Left lung (tissue), 10 donors: Measurements from ENCODE around the gene SF3A2. TPM values are rescaled to one million over a fixed set of nuclear protein-coding genes. Genes with fewer than 3 reads are reported as not detected.

ENCODE experiments used
- ATAC-seq: fragments of 200-7000 bp; cut with Tn5 transposase; one replicate; pipeline ENCODE4 v1.9.1; 2020; ENCODE audit warnings: moderate library complexity
- DNase-seq, 4 donors: peaks; one replicate each; pipeline ENCODE4 v3.0.0-alpha.2; 2013 to 2020
- H3K27ac ChIP-seq, 2 donors: fragments of 200-600 bp; sonication (generic) in 1 of 2; one replicate each; pipeline versions ENCODE4 v1.5.0 to v1.8.0; 2020 to 2021
- H3K27me3 ChIP-seq, 2 donors: fragments of 200-600 bp; sonication (generic) in 1 of 2; one replicate each; pipeline versions ENCODE4 v1.5.0 to v1.8.0; 2020 to 2021
- H3K36me3 ChIP-seq, 2 donors: fragments of 200-600 bp; sonication (generic) in 1 of 2; one replicate each; pipeline versions ENCODE4 v1.5.0 to v1.8.0; 2020 to 2021
- H3K4me1 ChIP-seq, 2 donors: fragments of 200-600 bp; one replicate each; pipeline ENCODE4 v1.8.0; 2021
- H3K4me3 ChIP-seq, 2 donors: fragments of 200-600 bp; sonication (generic) in 1 of 2; one replicate each; pipeline versions ENCODE4 v1.5.0 to v1.8.0; 2020 to 2021; ENCODE audit warnings: mild to moderate bottlenecking in 1 of 2
- H3K9me3 ChIP-seq, 2 donors: fragments of 200-600 bp; sonication (generic) in 1 of 2; one replicate each; pipeline versions ENCODE4 v1.5.0 to v1.8.0; 2020 to 2021
- CTCF ChIP-seq, 2 donors: fragments of 200-600 bp; sonication (generic) in 1 of 2; IDR thresholded peaks; one replicate each; pipeline versions ENCODE4 v1.5.0 to v1.8.0; 2021; ENCODE audit warnings: antibody characterized with exemption in 2 of 2
- intact Hi-C, 2 donors: fragments of 100-400 bp; cut with DNase I; formaldehyde crosslinking; loops; one replicate each; pipeline versions ENCODE4 v1.11.2 to v1.14.2; 2022
- polyA plus RNA-seq, 6 donors: library from polyadenylated mRNA; unstranded; fragments of 120-200 nt; gene quantifications; one replicate each; pipeline ENCODE4 v1.2.1, GENCODE V29; 2013; ENCODE audit not compliant: insufficient read length in 6 of 6
- total RNA-seq, 2 donors: library from RNA; stranded (reverse); fragmentation: NEBNext Ultra II Directional; extraction: Animal tissue kit (Norgen Biotek cat#: 25700); gene quantifications; one replicate each; pipeline ENCODE4 v1.2.1, GENCODE V29; 2021
- donor health status: DM: no; HTN: yes; CAD: no.
- donor health status: DM: no; HTN: no; CAD: no.

The SF3A2 gene
- total and polyA plus RNA-seq, 8 donors, result 50.1 to 81.5 (median 71.4) TPM

- H3K27ac ChIP-seq, result peak overlapping the region in 1 of 2 donors; percentile 96
- ATAC-seq (no peak), DNase-seq (no peak)
- intact Hi-C loops, result no loop called here
- H3K9me3 ChIP-seq, result no peaks in the 10 kb centered on the region
- H3K27me3 ChIP-seq, result peaks cover 31 to 50% of the 10 kb centered on the region in 2 donors
- no peak for TF ChIP-seq CTCF (IDR thresholded peaks at IDR 0.05)
- H3K4me3 ChIP-seq, result no peak overlapping the region
- no peaks in the 10 kb centered on the region for H3K36me3 ChIP-seq
- peaks cover 20 to 85% of the 10 kb centered on the region in 2 donors for H3K4me1 ChIP-seq
These were observed 49.9 kb downstream of the SF3A2 start for GRCh38 chr19:2286402-2287140.

GRCh38 chr19:2287585-2288337, 51.1 kb downstream of the SF3A2 start:
- peak overlapping the region in 1 of 2 donors; percentile 96 for H3K27ac ChIP-seq
- TF ChIP-seq CTCF (IDR thresholded peaks at IDR 0.05), result no peak
- ATAC-seq (no peak), DNase-seq (no peak)
- H3K4me1 ChIP-seq, result peaks cover 17 to 91% of the 10 kb centered on the region in 2 donors
- intact Hi-C loops, result no loop called here
- H3K4me3 ChIP-seq, result no peak overlapping the region
- no peaks in the 10 kb centered on the region for H3K9me3 ChIP-seq
- H3K27me3 ChIP-seq, result peaks cover 42 to 54% of the 10 kb centered on the region in 2 donors
- H3K36me3 ChIP-seq, result no peaks in the 10 kb centered on the region

- Histone ChIP-seq H3K27me3 (peaks cover 44 to 60% of the 10 kb centered on the region in 2 donors), H3K9me3 (no peaks in the 10 kb centered on the region), H3K4me3 (no peak overlapping the region), H3K27ac (peak overlapping the region in 1 of 2 donors; percentile 96), H3K36me3 (no peaks in the 10 kb centered on the region), H3K4me1 (peaks cover 17 to 91% of the 10 kb centered on the region in 2 donors)
- no peak for TF ChIP-seq CTCF (IDR thresholded peaks at IDR 0.05)
- intact Hi-C loops, result no loop called here
- ATAC-seq, result no peak
- DNase-seq, result peak in 1 of 4 donors; percentile 78
These were observed 51.8 kb downstream of the SF3A2 start for GRCh38 chr19:2288338-2288817.

- no peaks in the 10 kb centered on the region for H3K9me3 ChIP-seq
- peaks cover 17 to 89% of the 10 kb centered on the region in 2 donors for H3K4me1 ChIP-seq
- peak overlapping the region in 1 of 2 donors; percentile 69 for H3K4me3 ChIP-seq
- peak overlapping the region; percentile 36 to 96 for H3K27ac ChIP-seq
- peak in 1 of 4 donors; percentile 82 for DNase-seq
- H3K27me3 ChIP-seq, result peaks cover 44 to 66% of the 10 kb centered on the region in 2 donors
- no peak for TF ChIP-seq CTCF (IDR thresholded peaks at IDR 0.05)
- peaks cover 0 to 5% of the 10 kb centered on the region in 2 donors for H3K36me3 ChIP-seq
- no peak for ATAC-seq
- intact Hi-C loops, result no loop called here
These were observed 52.4 kb downstream of the SF3A2 start for GRCh38 chr19:2288818-2289713.
